HepG2 (cell line): ENCODE data around the gene ESAM. TPM values are rescaled to one million over a fixed set of nuclear protein-coding genes. Genes with fewer than 3 reads are reported as not detected.

Experiments used
- HDAC6 ChIP-seq: fragments of 200-600 bp; sonication (generic); IDR thresholded peaks from 2 replicates; pipeline ENCODE4 v1.7.0; 2017; ENCODE audit warnings: mild to moderate bottlenecking, antibody characterized with exemption, low read length, low read depth
- KAT7 ChIP-seq: IDR thresholded peaks from 2 replicates; pipeline ENCODE4 v1.6.1; 2018; ENCODE audit warnings: borderline replicate concordance, missing compliant biosample characterization
- KDM1A ChIP-seq: IDR thresholded peaks from 2 replicates; pipeline ENCODE4 v1.6.1; 2016; ENCODE audit warnings: missing compliant biosample characterization
- KLF12 ChIP-seq: sonication (generic); formaldehyde crosslinking; IDR thresholded peaks from 2 replicates; pipeline ENCODE4 v1.4.0; 2020; ENCODE audit warnings: missing genetic modification reagents, borderline replicate concordance
- MEIS1 ChIP-seq: sonication (generic); formaldehyde crosslinking; IDR thresholded peaks from 2 replicates; pipeline ENCODE4 v1.9.0; 2021; ENCODE audit warnings: mild to moderate bottlenecking, missing genetic modification reagents, moderate library complexity, borderline replicate concordance
- ONECUT2 ChIP-seq: sonication (generic); formaldehyde crosslinking; IDR thresholded peaks from 2 replicates; pipeline ENCODE4 v1.4.0; 2020; ENCODE audit warnings: missing genetic modification reagents
- RXRA ChIP-seq: sonication (generic); formaldehyde crosslinking; IDR thresholded peaks from 2 replicates; pipeline ENCODE4 v1.5.1; 2020; ENCODE audit warnings: missing genetic modification reagents
- TIGD3 ChIP-seq: sonication (generic); formaldehyde crosslinking; IDR thresholded peaks from 2 replicates; pipeline ENCODE4 v1.5.1; 2020; ENCODE audit warnings: mild to moderate bottlenecking, missing genetic modification reagents, borderline replicate concordance
- WIZ ChIP-seq: sonication (generic); formaldehyde crosslinking; IDR thresholded peaks from 2 replicates; pipeline ENCODE4 v1.5.1; 2020; ENCODE audit warnings: mild to moderate bottlenecking, missing genetic modification reagents
- ZBTB33 ChIP-seq: sonication (generic); formaldehyde crosslinking; IDR thresholded peaks from 2 replicates; pipeline ENCODE4 v1.4.0; 2020; ENCODE audit warnings: missing genetic modification reagents
- ZFX ChIP-seq: sonication (generic); formaldehyde crosslinking; IDR thresholded peaks from 2 replicates; pipeline ENCODE4 v1.4.0; 2020; ENCODE audit warnings: mild to moderate bottlenecking, low read depth, missing genetic modification reagents, moderate library complexity
- ZNF101 ChIP-seq: sonication (generic); formaldehyde crosslinking; IDR thresholded peaks from 2 replicates; pipeline ENCODE4 v1.4.0; 2020; ENCODE audit warnings: mild to moderate bottlenecking, low read depth, missing genetic modification reagents, borderline replicate concordance
- ZNF230 ChIP-seq: sonication (generic); formaldehyde crosslinking; IDR thresholded peaks from 2 replicates; pipeline ENCODE4 v1.4.0; 2020; ENCODE audit warnings: mild to moderate bottlenecking, missing genetic modification reagents
- ZNF512B ChIP-seq: sonication (generic); formaldehyde crosslinking; IDR thresholded peaks from 2 replicates; pipeline ENCODE4 v1.5.1; 2020; ENCODE audit warnings: missing genetic modification reagents, mild to moderate bottlenecking, borderline replicate concordance
- ZNF570 ChIP-seq: sonication (generic); formaldehyde crosslinking; IDR thresholded peaks from 2 replicates; pipeline ENCODE4 v1.4.0; 2020; ENCODE audit warnings: mild to moderate bottlenecking, missing genetic modification reagents, borderline replicate concordance
- ZNF704 ChIP-seq: sonication (generic); formaldehyde crosslinking; IDR thresholded peaks from 2 replicates; pipeline ENCODE4 v1.8.1; 2023; ENCODE audit warnings: mild to moderate bottlenecking, inconsistent platforms, moderate library complexity, missing genetic modification reagents, borderline replicate concordance
- ZNF761 ChIP-seq: sonication (generic); formaldehyde crosslinking; conservative IDR thresholded peaks from 2 replicates; pipeline ENCODE4 v1.4.0; 2020; ENCODE audit warnings: mild to moderate bottlenecking, missing genetic modification reagents
- ZSCAN25 ChIP-seq: sonication (generic); formaldehyde crosslinking; IDR thresholded peaks from 2 replicates; pipeline ENCODE4 v1.8.0; 2022; ENCODE audit warnings: mild to moderate bottlenecking, missing genetic modification reagents
- polyA plus RNA-seq, 8 experiments: library from polyadenylated mRNA; depleted of rRNA in 3 of 8; stranded (reverse) in 7 of 8; unstranded in 1 of 8; fragments of >200 nt; fragmentation: Illumina TruSeq in 4 of 8; extraction: Trizol in 4 of 8; gene quantifications; 2 replicates each; pipeline versions ENCODE4 v1.2.1 to v1.2.3, GENCODE V29; 2011 to 2016; ENCODE audit warnings: low read depth in 4 of 8, missing spikeins in 1 of 8, mixed read lengths in 1 of 8; ENCODE audit not compliant: insufficient read depth in 1 of 8
- total RNA-seq, 5 experiments: library from RNA; depleted of rRNA; stranded (reverse); fragments of >200 nt; fragmentation: Illumina TruSeq; extraction: Trizol; gene quantifications; 2 replicates each; pipeline ENCODE4 v1.2.3, GENCODE V29; 2016; ENCODE audit warnings: low read depth in 1 of 5

The ESAM gene
- total and polyA plus RNA-seq, 2 of the 13 experiments (the other 11 are each of a cell fraction or from before 2014, with no cell fraction given): 1.2 to 6.8 TPM

GRCh38 chr11:124746621-124747243 is 15.4 kb downstream of the ESAM start (continued):
- no peak for TF ChIP-seq ZNF512B (CRISPR knock-in tag)
- peak; percentile 33; the same call in 1 of the 2 replicates for TF ChIP-seq ZSCAN25 (CRISPR knock-in tag)
- no peak for TF ChIP-seq ONECUT2 (CRISPR knock-in tag)
- TF ChIP-seq TIGD3 (CRISPR knock-in tag): no peak
- TF ChIP-seq ZBTB33 (CRISPR knock-in tag): no peak
- no peak; the same call in 1 of the 2 replicates for TF ChIP-seq MEIS1 (CRISPR knock-in tag)
- TF ChIP-seq KDM1A (CRISPR knock-in tag): no peak
- TF ChIP-seq HDAC6: no peak
- TF ChIP-seq ZFX (CRISPR knock-in tag): 0 out of 2 replicates have a peak, but pooled peaks have one; percentile 3
- no peak for TF ChIP-seq ZNF570 (CRISPR knock-in tag)
- 0 out of 2 replicates have a peak, but pooled peaks have one; percentile 69 for TF ChIP-seq WIZ (CRISPR knock-in tag)
- TF ChIP-seq ZNF761 (CRISPR knock-in tag): 0 out of 2 replicates have a peak, but pooled peaks have one; percentile 38
- no peak for TF ChIP-seq RXRA (CRISPR knock-in tag)
- TF ChIP-seq ZNF704: 0 out of 2 replicates have a peak, but pooled peaks have one; percentile 21
- TF ChIP-seq ZNF101 (CRISPR knock-in tag): no peak
- TF ChIP-seq KAT7 (CRISPR knock-in tag): no peak
- 0 out of 2 replicates have a peak, but pooled peaks have one; percentile 8 for TF ChIP-seq ZNF230 (CRISPR knock-in tag)
- TF ChIP-seq KLF12: 0 out of 2 replicates have a peak, but pooled peaks have one; percentile 53
